GM21423 (cell line): Measurements from ENCODE around the gene SLC26A11.

Source experiments
- ATAC-seq: cut with Tn5 transposase; IDR thresholded peaks from one replicate; pipeline ENCODE4 v1.9.1; 2021; ENCODE audit warnings: mild to moderate bottlenecking, moderate library complexity; ENCODE audit not compliant: unreplicated experiment

The SLC26A11 gene

DNA sequence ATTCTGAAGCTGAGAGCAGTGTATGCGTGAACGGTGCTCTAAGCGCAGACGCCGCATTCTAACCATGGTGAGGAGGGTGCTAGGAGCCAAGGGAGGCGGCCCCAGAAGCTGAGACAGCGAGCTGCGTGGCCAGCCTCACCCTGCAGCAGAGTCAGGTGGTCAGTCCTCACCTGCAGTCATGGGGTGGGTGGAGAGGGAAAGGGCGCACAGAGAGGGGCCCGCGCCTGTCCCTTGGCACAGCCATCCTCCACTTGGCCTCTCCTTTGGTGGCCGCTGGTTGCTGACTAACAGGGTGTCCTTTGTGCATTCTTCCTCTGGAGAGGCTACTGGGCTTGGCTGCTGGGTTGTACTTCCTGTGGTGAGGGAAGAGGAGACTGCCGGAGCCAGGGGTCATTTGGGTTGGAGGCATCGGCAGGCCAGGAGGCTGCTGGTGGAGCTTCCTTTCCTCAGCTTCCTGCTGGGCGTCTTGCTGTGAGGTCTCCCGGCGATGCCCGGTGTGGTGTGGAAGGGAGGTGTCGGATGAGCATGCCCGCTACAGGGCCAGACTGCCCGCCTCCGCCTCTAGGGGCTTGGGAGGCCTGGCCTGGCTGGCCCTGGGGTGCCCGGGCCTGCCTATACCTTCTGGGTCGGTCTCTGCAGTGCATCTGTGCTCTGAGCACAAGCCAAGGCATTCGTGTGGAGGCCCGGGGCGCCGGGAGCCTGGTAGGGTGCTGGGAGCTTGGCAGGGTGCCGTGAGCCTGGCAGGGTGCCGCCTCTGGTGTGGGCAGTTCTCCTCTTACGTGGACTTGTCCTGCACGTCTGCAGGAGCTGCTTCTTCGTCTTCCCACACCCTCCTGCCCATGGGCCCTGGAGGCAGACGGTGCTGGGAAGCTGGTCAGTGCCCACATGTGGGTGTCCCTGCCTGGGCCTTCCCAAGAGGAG lies 57.8 kb downstream of the SLC26A11 start:
- ATAC-seq = no peak

GRCh38 chr17:80279895-80280294 lies 59.7 kb downstream of the SLC26A11 start:
- no peak for ATAC-seq

DNA sequence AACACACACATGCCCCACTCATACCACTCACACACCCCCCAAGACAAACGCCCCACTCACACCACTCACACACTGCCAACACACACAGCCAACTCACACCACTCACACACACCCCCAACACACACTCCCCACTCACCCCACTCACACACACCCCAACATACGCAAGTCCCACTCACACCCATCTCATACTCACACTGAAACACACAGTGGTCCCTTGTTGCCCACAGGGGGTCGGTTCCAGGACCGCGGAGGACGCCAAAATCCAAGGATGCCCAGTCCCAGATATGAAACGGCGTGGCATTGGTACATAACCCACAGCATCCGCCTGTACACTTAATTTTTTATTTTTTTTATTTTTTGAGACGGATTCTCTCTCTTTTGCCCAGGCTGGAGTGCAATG lies 61.3 kb downstream of the SLC26A11 start:
- no peak for ATAC-seq

GRCh38 chr17:80283116-80283852 lies 63.1 kb downstream of the SLC26A11 start:
- ATAC-seq = no peak

GRCh38 chr17:80284631-80285030 lies 64.4 kb downstream of the SLC26A11 start:
- ATAC-seq = no peak

DNA sequence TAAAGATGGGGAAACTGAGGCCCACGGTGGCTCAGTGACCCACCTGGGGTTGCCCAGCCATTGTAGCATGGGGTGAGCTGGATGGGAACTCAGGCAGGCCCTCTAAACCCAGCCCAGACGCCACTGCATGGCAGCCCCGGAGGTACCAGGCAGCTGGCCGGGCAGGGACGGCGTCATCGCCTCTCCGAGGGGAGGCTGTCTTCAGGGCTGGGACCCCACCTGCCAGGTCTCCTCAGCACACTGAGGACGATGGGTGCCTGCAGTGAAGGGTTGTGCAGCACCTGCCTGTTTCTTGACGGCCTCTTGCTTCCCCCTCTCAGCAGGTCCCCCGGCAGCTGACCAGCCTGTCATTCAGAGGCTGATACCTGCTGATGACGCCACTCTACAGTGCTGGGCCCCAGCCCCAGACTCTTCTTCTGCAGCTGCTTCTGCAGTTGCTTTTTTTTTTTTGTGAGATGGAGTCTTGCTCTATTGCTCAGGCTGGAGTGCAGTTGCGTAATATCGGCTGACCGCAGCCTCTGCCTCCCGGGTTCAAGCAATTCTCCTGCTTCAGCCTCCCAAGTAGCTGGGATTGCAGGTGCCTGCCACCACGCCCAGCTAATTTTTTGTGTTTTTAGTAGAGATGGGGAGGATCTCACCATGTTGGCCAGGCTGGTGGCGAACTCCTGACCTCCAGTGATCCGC lies 65.2 kb downstream of the SLC26A11 start:
- ATAC-seq = no peak

DNA sequence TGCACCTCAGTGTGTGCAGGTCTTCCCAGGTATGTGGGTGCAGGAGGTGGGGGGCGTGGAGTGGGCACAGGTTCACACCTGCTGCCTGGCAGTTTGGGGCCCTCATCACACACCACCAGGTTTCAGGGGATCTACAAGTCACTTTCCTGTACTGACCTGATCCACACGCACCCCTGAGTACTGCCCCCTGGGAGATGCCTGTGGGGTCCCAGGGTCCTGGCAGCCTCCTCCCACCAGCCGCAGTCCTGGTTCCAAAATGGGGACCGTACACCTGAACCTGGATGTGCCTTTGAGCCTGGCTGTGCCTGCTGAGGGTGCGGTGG lies 66.4 kb downstream of the SLC26A11 start:
- ATAC-seq = no peak

GRCh38 chr17:80287038-80287437 lies 66.8 kb downstream of the SLC26A11 start:
- ATAC-seq = no peak

DNA sequence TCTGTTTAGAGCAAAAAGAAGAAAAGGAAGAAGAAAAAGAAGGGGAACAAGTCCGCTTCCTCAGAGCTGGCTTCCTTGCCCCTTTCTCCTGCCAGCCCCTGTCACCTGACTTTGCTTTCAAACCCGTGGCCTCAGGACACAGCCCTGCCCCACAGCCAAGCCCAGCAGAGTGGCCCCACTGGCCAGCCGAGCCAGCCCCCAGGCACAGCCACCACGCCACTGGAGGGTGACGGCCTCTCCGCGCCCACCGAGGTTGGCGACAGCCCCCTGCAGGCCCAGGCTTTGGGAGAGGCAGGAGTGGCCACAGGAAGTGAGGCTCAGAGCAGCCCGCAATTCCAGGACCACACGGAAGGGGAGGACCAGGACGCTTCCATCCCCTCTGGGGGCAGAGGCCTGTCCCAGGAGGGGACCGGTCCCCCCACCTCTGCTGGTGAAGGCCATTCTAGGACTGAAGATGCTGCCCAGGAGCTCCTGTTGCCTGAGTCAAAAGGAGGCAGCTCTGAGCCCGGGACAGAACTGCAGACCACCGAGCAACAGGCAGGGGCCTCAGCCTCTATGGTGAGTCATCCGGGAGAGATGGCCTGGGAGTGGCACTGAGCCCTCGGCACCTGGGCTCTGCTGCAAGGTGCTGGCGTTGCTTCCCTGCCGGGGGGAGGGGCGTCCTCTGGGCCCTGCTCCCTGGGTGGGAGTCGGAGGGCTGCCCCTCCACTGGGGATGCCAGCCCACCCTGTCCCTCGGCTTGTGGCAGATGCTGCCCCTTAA lies 67.8 kb downstream of the SLC26A11 start:
- ATAC-seq = no peak

- ATAC-seq = no peak
Observed at GRCh38 chr17:80289616-80290015, 69.4 kb downstream of the SLC26A11 start.

DNA sequence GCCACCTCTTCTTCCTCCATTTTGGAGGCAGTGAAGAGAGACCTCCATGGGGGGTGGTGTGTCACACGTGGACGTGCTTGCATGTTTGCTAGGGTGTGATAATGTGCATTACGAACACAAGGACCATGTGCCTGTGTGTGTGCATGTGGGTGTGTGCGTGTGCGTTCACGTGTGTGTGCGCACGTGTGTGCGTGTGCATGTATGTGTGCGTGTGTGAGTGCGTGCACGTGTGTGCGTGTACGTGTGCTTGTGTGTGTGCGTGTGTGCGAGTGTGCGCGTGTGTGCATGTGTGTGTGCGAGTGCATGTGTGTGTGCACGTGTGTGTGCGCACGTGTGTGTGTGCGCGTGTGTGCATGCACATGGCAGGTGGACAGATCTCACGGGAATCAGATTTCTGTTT lies 69.9 kb downstream of the SLC26A11 start:
- ATAC-seq = no peak

DNA sequence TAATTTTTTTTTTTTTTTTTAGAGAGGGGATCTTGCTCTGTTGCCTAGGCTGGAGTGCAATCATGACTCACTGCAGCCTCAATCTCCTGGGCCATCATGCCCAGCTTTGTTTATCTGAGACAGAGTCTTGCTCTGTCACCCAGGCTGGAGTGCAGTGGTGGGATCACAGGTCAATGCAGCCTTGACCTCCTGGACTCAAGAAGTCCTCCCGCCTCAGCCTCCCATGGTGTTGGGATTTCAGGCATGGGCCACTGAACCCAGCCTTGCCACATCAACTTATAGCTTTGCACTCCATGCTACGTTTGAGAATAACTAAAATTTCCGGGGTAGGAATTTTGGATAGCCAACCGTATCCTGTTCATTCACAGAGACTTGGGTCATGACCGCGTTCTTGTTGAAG lies 71.0 kb downstream of the SLC26A11 start:
- no peak for ATAC-seq

- no peak for ATAC-seq
Observed at GRCh38 chr17:80291691-80292487, 71.7 kb downstream of the SLC26A11 start.

GRCh38 chr17:80292521-80292971 lies 72.3 kb downstream of the SLC26A11 start:
- ATAC-seq = no peak

- no peak for ATAC-seq
Observed at GRCh38 chr17:80294210-80294609, 74.0 kb downstream of the SLC26A11 start.

DNA sequence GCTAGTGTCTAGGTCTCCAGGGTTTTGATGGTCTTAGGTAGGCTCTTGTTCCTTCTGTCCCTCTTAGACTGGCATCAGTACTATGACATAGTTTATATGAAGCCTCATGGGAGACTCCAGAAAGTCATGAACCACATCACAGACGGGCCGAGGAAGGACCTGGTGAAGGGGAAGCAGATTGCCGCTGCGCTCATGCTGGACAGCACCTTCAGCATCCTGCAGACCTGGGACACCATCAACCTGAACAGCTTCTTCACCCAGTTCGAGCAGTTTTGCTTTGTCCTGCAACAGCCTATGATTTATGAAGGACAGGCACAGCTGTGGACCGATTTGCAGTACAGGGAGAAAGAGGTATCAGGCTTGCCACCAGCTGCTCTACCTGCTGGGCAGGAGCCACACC lies 74.4 kb downstream of the SLC26A11 start:
- ATAC-seq = no peak

DNA sequence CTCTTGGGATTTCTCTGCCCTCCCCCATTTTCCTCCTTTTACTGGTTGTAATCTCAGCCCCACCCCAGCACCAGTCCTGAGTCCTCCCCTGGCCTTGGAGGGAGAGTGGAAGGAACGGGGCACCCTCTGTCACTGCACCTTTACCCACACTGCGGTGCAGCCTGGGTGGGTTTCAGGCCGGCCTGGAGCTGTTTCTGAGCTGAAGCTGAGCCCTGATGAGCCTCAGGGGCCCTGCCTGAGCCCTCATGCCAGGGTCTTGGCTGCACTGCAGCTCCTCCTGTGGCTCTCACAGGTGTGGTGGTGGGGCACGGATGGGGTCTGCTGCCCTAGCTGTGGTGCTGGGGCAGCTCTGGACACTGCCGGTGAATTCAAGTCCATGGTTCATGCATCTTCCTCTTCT lies 74.9 kb downstream of the SLC26A11 start:
- no peak for ATAC-seq

DNA sequence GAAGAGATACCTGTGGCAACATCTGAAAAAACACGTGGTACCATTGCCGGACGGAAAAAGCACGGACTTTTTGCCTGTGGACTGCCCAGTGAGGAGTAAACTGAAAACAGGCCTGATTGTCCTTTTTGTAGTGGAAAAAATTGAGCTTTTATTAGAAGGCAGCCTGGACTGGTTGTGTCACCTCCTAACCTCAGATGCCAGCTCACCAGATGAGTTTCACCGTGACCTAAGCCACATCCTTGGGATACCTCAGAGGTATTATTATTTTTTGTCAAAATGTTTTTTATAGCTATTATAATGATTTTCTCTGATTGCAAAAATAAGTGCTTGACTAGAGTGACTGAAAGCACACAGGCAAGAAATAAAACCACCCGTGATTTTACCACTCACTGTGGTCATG lies 75.3 kb downstream of the SLC26A11 start:
- no peak for ATAC-seq

DNA sequence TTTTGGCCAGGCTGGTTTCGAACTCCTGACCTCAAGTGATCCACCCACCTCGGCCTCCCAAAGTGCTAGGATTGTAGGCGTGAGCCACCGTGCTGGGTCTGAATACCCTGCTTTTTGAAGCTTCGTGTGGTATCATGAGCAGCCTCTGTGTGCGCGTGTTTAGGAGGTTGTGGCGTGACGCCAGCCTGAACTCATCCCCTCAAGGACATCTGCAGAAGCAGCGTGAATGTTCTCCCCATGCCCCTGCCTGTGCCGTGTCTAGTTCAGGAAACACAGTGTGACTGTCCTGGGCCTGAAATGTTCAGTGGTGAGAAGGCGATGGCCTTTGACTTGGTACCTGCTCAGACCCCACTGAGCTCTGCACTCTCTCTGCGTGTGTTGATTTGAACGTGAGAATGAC lies 76.0 kb downstream of the SLC26A11 start:
- no peak for ATAC-seq

GRCh38 chr17:80297996-80298560 lies 77.9 kb downstream of the SLC26A11 start:
- ATAC-seq = no peak
